Left hindlimb (tissue), 1 donor: ENCODE measurements around the gene HLTF.
"Not testable (repeated sequence)": the region's sequence is repeated elsewhere in the genome, so short reads cannot be mapped to it uniquely, and the experiment has no call there.

Experiments used
- DNase-seq: peaks from one replicate; pipeline ENCODE4 v3.0.0-alpha.2; 2018

HLTF gene, protein sequence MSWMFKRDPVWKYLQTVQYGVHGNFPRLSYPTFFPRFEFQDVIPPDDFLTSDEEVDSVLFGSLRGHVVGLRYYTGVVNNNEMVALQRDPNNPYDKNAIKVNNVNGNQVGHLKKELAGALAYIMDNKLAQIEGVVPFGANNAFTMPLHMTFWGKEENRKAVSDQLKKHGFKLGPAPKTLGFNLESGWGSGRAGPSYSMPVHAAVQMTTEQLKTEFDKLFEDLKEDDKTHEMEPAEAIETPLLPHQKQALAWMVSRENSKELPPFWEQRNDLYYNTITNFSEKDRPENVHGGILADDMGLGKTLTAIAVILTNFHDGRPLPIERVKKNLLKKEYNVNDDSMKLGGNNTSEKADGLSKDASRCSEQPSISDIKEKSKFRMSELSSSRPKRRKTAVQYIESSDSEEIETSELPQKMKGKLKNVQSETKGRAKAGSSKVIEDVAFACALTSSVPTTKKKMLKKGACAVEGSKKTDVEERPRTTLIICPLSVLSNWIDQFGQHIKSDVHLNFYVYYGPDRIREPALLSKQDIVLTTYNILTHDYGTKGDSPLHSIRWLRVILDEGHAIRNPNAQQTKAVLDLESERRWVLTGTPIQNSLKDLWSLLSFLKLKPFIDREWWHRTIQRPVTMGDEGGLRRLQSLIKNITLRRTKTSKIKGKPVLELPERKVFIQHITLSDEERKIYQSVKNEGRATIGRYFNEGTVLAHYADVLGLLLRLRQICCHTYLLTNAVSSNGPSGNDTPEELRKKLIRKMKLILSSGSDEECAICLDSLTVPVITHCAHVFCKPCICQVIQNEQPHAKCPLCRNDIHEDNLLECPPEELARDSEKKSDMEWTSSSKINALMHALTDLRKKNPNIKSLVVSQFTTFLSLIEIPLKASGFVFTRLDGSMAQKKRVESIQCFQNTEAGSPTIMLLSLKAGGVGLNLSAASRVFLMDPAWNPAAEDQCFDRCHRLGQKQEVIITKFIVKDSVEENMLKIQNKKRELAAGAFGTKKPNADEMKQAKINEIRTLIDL

DNA sequence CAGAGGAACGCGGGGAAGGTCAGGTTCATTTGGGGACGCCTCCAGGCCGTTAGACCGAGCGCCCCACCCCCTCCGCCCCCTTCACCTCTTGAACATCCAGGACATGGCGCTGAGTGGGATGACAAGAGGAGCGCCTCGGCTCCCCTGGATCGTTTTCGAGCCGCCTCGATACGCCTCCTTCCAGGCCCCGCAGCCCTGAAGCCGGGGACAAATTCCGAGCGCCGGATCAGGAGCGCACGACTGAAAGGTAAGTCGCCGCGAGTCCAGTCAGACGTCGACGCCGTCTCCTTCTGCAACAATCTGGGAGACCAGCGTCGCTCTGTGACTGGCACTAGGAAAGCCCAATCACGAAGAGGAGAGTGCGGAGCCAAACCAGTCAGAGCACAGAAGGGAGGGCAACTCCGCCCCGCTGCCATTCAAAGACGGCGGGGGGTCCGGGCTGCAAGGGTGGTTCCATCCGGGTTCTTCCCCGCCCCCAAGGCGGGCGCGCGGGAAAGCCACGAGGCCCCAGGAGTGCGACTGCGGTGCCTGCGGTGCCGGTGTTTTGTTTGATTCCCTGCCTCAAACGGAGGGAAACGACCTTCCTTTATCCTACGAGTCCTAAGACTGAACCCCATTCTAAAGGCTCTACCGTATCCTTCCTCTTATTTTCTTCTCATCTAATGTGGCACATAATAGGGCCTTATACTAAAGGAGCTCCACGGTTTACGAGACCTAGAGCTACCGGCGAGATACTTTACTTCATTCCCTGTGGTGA, at the start of gene HLTF:
Gene HLTF, minus strand, starts transcription at position 302 of the 757 bp plus-strand sequence. Its CDS starts 197 bp downstream, at position 105.
- peak; percentile 96 for DNase-seq

DNA sequence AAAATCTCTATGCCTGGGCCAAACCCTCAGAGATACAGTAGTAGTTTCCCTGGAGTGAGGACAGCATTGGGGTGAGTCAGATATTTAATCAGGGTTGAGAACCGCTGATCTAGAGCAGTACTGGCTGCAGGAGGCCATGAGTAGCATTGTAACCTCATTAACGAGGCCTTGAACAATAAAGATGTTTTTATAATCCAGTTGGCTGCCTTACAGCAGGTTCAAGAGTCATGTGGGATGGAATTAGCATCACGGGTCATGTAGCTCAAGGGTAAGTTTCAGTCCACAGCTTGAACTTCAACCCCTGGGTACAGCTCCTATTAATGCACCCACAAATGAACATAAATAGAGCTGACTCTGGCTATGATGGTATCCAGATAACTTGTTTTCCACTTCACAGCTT, 48.2 kb upstream of the HLTF start:
- DNase-seq, result no peak

DNA sequence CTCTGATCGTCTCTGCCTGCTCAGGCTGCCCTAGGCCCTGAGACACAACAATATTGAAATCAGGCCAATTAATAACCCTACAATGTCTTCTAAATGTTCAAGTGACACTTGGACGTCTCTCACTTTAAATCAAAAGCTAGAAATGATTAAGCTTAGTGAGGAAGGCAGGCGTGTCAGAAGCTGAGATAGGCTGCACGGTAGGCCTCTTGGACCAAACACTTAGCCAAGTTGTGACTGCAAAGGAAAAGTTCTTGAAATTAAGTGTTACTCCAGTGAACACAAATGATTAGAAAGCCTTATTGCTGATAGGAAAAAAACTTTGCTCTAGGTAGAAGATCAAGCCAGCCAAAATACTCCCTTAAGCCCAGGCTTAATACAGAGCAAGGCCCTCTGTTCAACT, 45.3 kb upstream of the HLTF start:
- no peak for DNase-seq

DNA sequence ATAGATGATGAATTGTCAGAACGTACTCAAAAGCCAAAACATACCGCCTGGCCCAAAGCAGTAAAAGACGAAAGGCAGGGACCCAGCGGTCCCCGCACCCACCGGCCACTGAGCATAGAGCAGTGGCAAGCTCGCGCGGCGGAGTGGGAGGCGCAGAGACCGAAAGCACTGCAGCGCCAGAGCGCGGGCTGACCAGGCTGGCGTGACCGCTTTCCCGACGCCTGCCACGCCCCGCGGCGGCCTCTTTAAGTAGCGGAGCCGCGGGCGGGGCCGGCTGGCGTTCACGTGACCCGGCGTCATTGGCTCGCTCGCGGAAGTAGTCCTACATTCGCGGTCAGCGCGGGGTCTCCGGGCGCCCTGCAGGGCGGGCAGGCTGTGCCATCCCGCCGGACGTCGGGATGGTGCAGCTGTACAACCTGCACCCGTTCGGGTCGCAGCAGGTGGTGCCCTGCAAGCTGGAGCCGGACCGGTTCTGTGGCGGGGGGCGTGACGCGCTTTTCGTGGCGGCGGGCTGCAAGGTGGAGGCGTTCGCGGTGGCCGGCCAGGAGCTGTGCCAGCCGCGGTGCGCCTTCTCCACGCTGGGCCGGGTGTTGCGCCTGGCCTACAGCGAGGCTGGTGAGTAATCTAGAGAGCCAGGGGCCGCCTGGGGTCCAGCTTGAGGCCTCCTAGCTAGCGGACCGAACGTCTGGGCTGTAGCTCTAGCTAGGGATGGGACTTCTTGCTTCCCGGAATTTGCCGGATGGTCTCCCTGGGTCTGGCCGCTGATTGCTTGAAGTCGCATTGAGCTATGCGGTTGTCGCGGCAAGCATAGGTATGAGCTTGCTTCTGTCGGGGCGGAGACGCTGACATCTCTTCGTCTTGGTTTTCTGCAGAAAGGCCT, 43.2 kb upstream of the HLTF start, which contains the start of gene HPS3:
Gene HPS3, plus strand, starts transcription at position 313 of the 880 bp plus-strand sequence. Its CDS starts 86 bp downstream, at position 399.
- peak; percentile 92 for DNase-seq

DNA sequence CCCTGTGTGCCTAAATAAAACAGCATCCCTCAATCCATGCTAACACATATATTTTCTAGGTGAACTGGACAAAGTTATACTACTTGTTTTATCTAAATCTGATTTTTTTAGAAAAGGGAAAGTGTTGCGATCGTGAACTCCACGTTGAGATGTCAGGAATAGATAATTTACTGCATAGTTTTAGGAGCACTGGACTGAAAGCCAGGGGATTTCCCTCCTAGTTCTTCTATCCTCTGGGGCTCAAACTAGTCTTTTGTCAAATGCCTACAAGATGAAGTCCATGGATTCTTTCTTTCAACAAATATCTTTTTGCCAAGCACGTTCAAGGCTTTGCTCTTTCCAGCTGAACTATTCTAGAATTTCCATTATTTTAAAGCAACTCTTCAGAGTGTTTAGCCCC, 42.5 kb upstream of the HLTF start:
- no peak for DNase-seq

DNA sequence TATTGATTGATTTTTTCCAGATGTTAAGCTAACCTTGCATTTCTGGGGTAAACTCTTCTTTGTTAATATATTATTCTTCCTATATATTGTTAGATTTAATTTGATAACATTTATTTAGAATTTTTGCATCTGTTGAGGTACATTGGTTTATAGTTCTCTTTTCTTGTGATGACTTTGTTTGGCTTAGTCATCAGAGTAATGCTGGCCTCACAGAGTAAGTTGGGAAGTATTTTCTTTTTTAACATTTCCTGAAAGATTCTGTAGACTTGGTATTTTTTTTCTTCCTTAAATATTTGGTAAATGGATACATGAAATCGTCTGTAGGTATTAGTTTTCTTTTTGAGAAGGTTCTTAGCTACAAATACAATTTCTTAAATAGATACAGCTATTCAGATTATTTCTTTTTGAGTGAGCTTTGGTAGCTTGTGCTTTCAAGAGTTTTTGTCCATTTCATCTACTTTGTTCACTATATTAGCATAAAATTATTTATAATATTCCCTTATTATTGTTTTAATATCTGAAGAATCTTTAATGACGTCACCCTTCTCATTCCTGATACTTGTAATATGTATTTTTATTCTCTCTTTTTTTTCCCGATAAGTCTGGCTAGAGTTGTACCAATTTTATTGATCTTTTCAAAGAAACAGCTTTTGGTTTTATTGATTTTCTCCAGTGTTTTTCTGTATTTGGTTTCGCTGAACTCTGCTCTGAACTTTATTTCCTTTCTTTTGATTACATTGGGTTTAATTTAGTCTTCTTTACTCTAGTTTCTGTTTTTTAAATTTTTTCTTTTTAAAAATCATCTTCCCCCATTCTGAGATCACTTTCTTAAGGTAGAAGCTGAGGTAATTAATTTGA, 36.6 kb upstream of the HLTF start:
- no peak for DNase-seq

DNA sequence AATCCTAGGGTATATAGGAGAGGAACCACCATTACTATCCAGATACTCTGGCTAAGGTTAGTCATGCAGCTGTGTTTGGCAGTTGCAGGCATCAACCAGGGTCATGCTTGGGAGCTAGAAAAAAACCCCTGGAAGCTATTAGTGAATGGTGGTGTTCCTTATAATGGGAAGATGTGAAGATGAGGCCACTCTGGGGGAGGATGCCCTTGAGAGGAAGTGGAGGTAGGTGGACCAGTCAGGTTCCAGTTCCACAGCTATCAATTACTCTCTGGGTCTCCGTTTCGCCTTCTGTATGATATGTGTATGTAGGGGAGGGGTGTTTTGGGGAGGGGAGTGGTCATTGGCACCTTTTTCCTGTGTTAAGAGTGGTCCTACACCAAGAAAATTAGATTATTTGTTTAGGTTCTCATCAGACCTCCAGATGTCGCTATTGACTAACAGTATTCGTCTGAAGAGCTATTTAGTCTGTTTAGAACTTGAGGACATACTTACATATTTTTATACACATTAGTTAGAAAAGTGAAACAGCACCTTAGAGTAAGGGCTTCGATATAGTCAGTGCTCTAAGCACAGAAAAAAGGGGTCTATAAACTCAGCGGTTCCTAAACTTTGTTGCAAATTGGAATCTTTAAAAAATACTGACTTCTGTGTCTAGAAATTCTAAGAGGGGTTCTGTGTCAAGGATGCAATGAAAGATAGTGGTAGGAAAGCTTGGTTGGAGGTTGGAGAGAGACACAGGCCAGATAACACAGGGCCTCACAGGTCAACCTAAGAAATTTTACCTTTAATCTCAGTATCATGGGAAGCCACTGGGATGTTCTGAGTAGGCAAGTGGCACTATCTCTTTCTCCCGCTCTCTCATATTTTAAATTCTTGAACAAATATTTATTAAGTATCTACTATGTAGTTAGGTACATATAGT, 34.0 kb upstream of the HLTF start:
- no peak for DNase-seq

DNA sequence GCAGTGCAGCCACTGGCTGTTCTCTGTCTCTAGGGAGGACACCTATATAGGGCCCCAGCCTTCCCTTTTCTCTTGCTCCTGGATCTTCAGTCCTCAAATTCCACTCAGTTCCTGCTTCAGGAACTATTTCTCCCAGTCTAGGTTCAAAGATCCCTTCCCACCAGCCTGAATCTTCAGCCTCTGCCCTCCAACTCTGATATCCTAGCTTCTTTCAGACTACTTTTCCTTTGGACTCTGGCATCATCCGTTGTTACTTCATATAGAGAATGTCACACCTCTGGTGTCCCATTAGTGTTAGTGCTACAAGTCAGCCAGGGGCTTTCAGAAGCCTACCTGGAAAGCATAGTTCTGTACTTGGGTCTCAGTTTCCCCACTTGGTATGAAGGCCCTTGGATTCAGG, 33.1 kb upstream of the HLTF start:
- DNase-seq, result no peak

DNA sequence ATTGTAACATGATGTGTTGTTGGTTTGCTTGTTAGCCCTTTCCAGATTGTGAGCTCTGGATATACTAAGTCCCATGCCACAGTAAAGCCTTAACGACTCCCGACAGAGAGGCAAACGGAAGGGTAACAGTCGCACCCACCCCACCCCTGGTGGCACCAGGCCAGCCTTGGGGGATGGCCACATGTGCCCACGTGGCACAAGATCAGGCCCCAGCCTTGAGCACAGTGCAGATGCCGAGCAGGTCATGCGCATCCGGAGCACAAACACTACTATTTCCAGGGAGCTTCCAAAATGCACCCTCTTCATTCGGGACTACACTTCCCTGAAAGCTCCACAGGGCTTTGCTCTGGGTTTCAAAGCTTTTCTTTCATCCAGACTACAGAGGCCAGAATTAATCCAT, 32.4 kb upstream of the HLTF start:
- no peak for DNase-seq

DNA sequence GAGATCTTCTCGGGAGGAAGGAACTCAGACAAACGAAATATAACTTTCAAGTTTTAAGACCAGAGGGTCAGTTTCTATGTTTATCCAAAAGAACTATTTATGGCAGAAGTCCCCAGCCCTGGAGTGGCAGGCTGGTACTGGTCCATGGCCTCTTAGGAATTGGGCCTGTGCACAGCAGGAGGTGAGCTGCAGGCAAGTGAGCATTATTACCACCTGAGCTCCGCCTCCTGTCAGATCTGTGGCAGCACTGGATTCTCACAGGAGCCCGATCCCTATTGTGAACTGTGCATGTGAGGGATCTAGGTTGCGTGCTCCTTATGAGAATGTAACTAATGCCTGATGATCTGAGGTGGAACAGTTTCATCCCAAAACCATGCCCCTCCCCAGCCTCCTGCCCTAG, 28.8 kb upstream of the HLTF start:
- no peak for DNase-seq

DNA sequence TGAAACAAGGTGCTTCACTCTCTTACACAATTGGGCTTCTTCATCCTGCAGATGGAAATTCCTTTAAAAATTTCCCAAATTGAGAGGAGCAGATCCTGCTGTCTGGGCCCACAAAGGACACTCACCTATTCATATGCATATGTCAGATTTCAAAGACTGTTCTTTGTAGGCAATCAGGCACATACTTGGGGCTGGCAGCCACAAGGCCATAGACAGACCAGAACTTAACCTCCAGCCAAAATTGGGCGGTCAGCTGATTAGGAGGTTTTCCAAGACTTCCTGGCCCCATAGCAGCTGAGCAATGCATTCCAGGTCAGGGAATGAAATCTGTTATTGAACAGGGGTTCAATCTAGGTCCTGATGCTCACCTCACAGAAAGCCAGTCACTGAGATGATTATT, 28.1 kb upstream of the HLTF start:
- DNase-seq, result no peak

DNA sequence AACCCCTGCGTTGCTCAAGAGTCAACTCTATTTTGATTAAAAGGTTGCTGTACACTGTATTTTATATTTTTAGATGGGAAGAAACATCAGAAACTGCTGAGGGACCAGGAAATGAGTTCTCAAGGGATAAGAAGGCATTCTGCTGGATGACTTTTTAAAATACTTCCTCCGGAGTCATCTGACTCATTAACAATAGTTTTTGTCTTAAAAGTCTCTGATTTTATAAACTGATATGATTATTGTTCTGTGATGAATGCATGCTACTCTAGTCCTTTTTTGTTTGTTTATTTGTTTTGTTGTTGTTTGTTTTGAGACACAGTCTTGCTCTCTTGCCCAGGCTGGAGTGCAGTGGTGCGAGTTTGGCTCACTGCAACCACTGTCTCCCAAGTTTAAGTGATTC, 18.2 kb upstream of the HLTF start:
- DNase-seq, result no peak

DNA sequence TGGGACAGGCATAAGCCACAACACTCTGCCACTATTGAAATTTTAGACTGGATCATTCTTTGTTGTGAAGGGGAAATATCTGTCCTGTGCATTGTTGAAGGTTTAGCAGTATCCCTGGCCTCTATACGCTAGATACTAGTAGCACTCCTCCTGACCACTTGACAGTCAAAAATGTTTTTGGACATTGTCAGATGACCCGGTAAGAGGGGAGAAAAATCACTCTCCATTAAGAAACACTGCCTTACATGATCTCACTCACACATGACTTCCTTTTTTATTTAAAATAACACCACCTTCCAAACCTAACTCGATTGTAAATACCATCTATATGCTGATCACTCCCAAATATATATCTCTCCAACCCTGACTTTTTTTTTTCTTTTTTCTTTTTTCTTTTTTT, 15.3 kb upstream of the HLTF start:
- DNase-seq, result no peak

DNA sequence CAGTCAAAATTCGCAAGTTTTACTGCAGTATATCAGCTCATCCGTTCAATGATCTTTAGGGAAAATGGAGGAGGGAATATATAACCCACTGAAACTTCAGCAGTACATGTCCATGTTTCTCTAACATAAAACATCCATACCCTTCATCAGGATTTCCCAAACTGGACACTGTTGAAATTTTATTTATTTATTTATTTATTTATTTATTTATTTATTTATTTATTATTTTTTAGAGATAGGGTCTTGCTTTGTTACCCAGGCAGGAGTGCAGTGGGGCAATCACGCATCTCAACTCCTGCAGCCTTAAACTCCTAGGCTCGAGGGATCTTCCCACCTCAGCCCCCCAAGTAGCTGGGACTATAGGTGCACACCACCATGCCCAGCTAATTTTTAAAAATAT, 14.8 kb upstream of the HLTF start:
- no peak for DNase-seq

DNA sequence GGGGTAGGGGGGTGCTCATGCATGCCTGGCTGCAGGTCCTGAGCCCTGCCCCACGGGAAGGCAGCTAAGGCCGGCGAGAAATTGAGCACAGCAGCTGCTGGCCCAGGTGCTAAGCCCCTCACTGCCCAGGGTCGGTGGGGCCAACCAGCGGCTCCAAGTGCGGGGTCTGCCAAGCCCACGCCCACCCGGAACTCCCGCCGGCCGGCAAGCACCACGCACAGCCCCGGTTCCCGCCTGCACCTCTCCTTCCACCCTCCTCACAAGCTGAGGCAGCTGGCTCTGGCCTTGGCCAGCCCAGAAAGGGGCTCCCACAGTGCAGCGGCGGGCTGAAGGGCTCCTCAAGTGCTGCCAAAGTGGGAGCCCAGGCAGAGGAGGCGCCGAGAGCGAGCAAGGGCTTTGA, 11.7 kb upstream of the HLTF start:
- not testable (repeated sequence) for DNase-seq

DNA sequence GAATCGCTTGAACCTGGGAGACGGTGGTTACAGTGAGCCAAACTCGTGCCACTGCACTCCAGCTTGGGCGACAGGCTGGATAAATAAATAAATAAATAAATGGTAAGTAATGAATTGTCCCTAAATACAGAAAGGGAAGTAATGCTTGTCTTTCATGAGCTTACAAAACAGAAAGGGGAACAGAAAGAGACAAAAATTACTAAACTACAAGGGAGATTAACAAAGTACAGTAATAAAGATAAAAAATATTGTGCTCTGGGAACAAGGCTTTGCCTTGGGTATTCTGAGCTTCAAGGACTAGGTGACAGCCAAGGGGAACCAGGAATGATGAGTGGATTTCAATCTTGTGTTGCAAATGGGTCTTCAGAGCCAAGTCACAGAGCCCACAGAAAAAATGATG, 9.2 kb upstream of the HLTF start:
- DNase-seq, result no peak

DNA sequence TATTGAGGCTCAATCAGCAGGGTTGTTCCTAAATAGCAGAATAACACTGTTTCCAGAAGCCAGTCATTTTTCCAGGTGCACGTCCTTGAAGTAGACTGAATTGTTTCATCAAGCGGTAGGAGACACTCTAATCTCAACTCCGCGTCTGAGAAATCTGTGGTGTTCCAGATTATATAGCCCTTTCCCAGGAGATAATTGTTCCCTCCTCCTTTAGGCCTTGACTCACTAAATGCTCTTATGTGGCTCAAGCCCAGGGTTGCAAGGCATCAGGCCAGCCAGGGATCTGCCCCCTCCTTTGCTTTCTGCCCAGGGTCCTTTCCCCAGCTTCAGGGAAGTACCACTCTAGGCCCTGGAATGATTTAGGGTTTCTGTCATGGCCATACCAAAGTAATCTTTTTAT, 5.7 kb upstream of the HLTF start:
- no peak for DNase-seq

DNA sequence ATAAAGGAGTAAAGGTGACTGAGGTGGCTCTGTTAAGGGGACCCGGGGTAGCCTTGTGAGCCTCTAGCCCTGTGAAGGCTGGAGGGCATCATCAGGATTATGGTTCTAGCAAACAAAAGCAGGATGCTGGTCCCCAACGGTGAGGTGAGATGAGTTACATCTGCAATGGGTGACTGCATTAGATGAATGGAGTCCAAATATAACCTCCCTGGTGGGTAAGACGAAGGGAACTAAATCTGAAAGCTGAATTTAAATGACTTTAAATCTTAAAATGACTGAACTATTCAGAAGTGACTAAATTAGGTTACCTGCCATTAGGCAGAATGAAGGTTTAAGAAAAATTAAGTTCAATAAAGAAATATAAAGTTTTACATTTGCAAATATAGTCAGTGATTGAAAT, 4.6 kb upstream of the HLTF start:
- DNase-seq, result no peak

DNA sequence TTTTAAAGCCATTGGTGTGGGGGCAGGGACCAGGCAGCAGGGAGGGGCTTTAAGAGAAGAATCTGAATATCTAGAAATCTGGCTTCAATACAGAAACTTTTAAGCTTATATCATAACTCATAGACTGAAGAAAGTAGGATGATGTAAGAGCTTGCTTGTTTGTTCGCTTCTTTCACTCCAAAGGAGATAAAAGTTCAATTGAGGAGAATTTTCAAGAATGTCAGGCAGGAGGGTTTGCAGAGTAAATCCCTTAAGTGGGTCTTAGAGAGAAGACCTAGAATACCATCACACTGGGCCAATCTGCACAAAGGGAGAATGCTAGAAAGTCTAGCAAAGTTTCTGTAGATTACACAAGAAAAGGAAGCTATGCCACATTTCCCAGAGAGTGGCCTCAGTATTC, 4.1 kb upstream of the HLTF start:
- no peak for DNase-seq

DNA sequence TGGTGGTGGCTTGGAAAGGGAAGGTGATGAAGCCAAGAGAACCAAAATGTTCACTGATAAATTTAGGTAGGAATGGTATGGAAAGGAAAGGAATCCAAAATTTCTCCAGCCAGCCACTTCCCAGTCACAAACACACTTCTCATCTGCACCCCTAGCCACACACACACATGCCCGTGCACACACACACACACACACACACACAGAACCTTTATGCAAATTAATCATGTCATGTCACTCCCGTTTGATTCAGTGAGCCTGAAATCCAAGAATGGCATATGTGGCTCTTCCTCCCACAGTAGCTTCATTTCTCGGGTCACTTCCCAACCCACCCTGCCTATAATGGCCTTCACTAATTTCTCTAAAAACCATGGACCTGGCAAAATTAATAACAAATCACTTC, 3.1 kb upstream of the HLTF start:
- no peak for DNase-seq
